Activated CD4-positive, alpha-beta T cell treated with anti-CD3 and anti-CD28 coated beads, Interleukin-2, Interleukin-4, amounts not matched to agents 100 ng/mL and 50 ng/mL, durations not matched to agents 16 hours and 8 hours (primary cell): Measurements from ENCODE around the gene THSD8.

Experiments
- DNase-seq: peaks from one replicate; pipeline ENCODE4 v3.0.0-alpha.2; 2020; ENCODE audit warnings: low spot score

THSD8 gene

DNA sequence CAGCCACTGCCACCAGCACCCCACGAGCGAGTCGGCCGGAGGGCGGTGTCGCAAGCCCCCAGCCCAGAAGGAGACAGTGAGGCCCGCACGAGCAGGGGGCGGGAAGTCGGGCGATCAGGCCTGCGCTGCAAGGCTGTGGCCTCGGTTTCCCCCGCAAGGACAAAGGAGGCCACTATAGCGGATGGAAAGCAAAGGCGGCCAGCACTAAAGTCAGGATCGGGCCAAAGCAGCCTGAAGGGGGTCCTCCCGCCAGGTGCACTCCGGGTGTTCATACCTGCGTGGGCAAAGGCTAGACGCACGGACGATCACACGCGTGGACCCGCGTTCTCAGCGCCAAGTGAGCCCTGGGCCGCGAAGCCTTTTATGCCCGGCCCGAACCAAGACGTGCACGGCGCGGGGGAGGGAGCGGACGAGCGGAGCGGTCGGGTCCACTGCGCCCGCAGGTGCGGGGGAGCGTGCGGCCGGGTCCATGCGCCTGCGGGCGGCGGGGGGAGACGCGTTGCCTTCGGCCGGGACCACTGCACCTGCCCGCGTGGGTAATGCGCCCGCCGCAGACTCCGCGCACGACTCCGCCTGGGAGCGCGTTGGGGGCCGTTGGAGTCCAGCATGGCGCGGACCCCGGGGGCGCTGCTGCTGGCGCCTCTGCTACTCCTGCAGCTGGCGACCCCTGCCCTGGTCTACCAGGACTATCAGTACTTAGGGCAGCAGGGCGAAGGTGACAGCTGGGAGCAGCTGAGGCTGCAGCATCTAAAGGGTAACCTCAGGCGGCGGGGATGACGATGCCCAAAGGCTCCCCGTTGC is at the start of gene THSD8, which contains the start of gene PRDX2:
TSS of gene THSD8 (plus strand) at position 604 of the 801 bp plus-strand sequence. CDS start at position 607, 3 bp downstream.
TSS of gene PRDX2 (minus strand) at position 335 of the 801 bp plus-strand sequence. CDS start 539 bp downstream, outside the sequence.
- DNase-seq = peak; percentile 83

DNA sequence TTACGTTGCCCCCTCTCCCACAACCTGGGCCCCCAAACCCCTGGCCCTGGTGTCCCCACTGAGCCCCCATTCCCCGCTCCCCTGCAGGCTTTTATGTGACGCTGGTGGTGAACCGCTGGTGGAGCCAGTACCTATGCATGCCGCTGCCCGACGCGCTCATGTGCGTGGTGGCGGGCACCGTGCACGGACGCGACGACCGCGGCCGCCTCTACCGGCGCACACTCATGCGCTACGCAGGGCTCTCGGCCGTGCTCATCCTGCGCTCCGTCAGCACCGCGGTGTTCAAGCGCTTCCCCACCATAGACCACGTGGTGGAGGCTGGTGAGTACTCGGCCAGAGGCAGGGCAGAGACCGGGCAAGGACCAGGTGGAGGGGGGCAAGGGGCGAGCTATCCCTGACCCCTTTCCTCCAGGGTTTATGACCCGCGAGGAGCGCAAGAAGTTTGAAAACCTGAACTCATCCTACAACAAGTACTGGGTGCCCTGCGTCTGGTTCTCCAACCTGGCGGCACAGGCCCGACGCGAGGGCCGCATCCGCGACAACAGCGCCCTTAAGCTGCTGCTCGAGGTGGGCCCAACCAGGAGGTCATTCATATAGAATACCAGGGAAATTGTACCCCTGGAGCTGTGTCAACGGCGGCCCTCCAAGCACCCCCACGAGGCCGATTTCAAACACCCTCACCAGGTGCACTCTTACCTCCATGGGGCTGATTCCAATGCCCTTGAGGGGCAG is 47.2 kb upstream of the THSD8 start:
- DNase-seq = no peak

DNA sequence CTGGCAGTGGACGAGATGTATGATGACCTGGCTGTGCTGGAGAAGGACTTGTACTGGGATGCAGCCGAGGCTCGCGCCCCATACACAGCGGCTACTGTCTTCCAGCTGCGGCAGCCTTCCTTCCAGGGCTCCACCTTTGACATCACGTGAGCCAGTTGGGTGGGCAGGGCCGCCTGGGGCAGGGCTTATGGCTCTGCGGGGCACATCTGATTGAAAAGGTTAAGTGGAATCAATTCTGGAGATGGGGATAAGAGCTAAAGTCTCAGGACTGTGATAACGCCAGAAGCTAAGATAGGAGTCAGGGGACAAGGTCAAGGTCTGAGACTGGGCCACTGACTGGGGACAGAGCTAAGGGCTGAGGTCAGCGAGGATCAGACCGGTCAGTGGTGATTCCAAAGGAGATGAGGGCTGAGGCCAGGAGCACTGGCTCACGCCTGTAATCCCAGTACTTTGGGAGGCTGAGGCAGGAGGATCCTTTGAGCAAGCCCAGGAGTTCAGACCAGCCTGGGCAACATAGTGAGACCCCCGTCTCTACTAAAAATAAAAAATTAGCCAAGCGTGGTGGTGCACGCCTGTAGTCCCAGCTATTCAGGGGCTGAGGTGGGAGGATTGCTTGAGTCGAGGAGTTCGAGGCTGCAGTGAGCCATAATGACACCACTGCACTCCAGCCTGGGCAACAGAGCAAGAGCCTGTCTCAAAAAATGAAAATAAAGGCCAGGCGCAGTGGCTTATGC is 45.6 kb upstream of the THSD8 start:
- DNase-seq = no peak

GRCh38 chr19:12757544-12758274 is 44.2 kb upstream of the THSD8 start:
- peak; percentile 58 for DNase-seq

- no peak for DNase-seq
Measured at GRCh38 chr19:12759686-12760085, 42.2 kb upstream of the THSD8 start.

- no peak for DNase-seq
Measured at GRCh38 chr19:12763100-12763499, 38.8 kb upstream of the THSD8 start.

DNA sequence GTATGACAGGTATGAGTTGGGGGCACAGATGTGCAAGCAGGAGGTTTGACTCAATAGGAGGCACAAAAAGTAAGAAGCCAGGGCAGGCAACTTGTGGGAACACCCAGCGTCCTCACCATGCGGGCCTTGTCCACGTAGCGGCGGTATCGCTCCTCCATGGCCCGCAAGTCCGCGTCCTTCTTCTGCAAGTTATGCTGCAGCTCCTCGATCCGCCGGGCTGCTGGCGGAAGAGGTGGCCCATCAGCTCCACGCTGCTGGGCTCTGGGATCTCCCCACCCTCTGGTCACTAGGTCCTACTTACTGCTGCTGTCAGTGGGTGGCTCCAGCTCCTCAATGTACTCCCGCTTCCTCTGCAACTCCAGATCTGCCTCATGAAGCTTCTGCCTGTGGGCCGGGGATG is 37.2 kb upstream of the THSD8 start:
- DNase-seq = no peak

- DNase-seq = peak; percentile 67
Measured at GRCh38 chr19:12766051-12766521, 35.8 kb upstream of the THSD8 start.

GRCh38 chr19:12767150-12767549 is 34.7 kb upstream of the THSD8 start:
- no peak for DNase-seq

DNA sequence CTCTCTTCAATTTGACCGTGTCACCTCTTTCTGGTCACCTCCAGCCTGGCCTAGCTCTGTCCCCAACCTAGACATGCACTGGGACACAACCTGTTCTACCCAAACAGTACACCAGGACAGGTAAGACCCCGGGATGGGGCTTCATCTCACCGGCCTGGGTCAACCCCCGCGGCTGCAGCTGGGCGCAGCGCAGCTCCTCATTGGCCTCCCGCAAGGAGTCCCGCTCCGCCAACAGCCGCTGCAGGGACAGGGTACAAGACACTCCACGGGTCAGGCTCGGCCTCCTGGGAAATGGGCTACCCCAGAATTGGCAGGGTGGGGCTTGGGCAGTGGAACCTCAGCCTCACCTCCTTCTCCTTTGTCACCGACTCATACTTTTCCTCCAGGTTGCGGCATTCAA is 34.2 kb upstream of the THSD8 start:
- DNase-seq = no peak

- peak; percentile 57 for DNase-seq
Measured at GRCh38 chr19:12769689-12770088, 32.2 kb upstream of the THSD8 start.

- no peak for DNase-seq
Measured at GRCh38 chr19:12770922-12771321, 30.9 kb upstream of the THSD8 start.

GRCh38 chr19:12772323-12772722 is 29.5 kb upstream of the THSD8 start:
- no peak for DNase-seq

- no peak for DNase-seq
Measured at GRCh38 chr19:12773571-12773970, 28.3 kb upstream of the THSD8 start.

DNA sequence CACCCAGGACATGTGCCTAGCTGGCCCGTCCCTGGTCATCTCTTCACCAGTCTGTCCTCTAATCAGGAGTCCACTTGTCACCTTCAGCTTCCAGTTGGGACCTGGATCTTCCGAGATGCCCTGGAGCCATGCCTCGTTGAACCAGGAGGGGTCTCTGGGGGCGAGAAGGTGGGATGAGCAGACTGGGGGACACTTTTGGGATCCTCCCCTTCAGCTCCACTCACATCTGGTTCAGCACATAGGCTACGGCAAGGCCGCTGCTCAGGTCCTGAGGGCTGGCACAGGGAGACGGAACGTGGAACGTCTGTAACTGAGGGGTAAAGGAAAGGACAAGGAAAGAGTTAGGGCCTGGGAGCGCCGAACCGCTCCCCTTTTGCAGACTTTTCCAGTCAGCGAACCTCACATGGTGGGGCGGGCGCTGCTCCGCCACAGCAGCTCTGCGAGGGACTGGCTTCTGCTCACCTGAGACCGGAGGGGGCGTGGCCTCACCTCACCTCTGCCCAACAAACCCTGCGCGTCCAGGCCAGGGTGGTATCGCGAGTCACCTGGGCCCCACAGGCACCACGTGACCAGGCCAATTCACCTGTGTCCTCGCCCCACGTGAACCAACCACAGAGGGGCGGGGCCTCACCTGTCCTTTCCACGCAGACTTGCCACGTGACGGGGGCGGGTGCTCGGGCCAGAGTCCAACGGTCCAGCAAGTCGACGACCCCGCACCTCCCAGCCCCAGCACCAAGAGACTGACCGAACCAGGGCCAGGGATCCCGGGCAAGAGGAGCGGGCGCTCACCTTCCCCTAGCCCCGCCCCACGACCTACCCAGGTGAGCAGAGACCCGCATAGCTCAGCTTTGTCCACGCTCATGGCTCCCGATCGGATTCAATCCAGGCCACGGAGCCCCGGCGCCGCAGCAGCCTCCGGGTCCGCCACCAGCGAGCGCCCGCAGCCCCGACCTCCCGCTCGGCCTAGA is 27.0 kb upstream of the THSD8 start, which contains the start of gene HOOK2:
TSS of gene HOOK2 (minus strand) at position 965 of the 968 bp plus-strand sequence. CDS start at position 862, 103 bp downstream.
- no peak for DNase-seq

DNA sequence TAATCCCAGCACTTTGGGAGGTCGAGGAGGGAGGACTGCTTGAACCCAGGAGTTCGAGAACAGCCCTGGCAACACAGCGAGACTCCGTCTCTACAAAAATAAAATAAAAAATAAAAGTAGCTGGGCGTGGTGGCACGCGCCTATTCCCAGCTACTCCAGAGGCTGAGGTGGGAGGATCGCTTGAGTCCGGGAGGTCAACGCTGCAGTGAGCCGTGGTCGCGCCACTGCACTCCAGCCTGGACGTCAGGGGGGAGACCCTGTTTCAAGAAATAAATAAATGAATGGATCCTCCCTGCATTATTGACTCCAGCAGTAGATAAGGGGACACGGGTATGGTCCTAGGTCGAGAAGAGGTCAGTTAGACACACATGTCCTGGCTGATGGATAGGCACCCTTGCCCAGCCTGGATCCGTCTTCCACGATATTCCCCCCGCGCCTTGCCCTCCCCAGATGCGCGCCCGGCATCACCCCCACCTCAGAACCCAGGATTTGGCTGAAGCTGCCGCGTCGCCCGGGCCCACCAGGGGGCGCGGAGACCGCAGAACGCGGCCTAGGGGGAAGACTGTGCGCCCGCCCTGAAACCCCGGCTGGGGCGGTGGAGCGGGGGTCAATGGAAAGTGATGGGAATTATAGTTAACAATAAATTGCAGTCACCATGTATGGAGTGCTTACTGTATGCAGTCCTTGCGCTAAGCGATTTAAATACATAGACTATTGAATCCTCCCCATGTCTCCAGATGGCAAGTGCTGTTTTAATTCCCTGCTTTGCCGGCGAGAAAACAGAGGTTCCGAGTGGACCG is 24.5 kb upstream of the THSD8 start:
- DNase-seq = peak; percentile 86

- peak; percentile 61 for DNase-seq
Measured at GRCh38 chr19:12778017-12778904, 23.6 kb upstream of the THSD8 start.

DNA sequence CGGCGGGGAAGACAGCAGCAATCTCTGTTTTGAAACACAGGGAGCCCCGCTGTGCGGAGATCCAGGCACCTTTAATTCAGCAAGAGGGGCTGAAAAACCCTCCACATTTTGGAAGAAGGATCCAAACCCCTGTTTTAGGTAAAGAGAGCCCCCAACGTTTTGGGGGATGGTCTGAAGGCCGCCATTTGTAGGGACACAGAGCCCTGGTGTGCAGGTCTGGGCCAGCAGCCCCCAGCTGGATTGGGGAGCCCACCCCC is 23.0 kb upstream of the THSD8 start:
- no peak for DNase-seq
